Mammary epithelial cell (primary cell): Measurements from ENCODE around the gene CATSPER1.

Experiments used
- CTCF ChIP-seq, 2 donors: IDR thresholded peaks in 1 of 2; conservative IDR thresholded peaks in 1 of 2; 2 replicates each; pipeline ENCODE4 v1.5.1; 2011 to 2012; ENCODE audit warnings: inconsistent platforms in 2 of 2, low read length in 2 of 2, mild to moderate bottlenecking in 2 of 2, control low read depth in 1 of 2, low read depth in 1 of 2; ENCODE audit not compliant: insufficient read depth in 1 of 2; ENCODE audit errors: extremely low read depth in 1 of 2
- EZH2 ChIP-seq: IDR thresholded peaks from 2 replicates; pipeline ENCODE4 v1.6.1; 2012; ENCODE audit warnings: low read length, inconsistent platforms, borderline replicate concordance

- TF ChIP-seq CTCF (conservative IDR thresholded peaks at IDR 0.05 in 1 of 2, IDR thresholded peaks at IDR 0.05 in 1 of 2; ENCODE audit: extremely low read depth in 1 of 2, insufficient read depth in 1 of 2, low read depth in 1 of 2, low read length in 2 of 2), result no peak
- TF ChIP-seq EZH2, result no peak
These were observed 45.8 kb upstream of the CATSPER1 start for GRCh38 chr11:66072081-66072480.
